Epithelial cell of esophagus (primary cell): Measurements from ENCODE around the gene TYSND1.
"Not testable (repeated sequence)": the region's sequence is repeated elsewhere in the genome, so short reads cannot be mapped to it uniquely, and the experiment has no call there.

Source experiments
- DNase-seq: peaks from one replicate; pipeline ENCODE4 v3.0.0; 2010; ENCODE audit warnings: low read depth
- H3K4me3 ChIP-seq: 2 replicates; pipeline ENCODE4 v1.5.1; 2011; ENCODE audit warnings: mild to moderate bottlenecking, low read length, control low read depth
- CTCF ChIP-seq: IDR thresholded peaks from 2 replicates; pipeline ENCODE4 v1.5.1; 2011; ENCODE audit warnings: low read depth, mild to moderate bottlenecking, low read length, control low read depth, inconsistent platforms; ENCODE audit not compliant: insufficient read depth; ENCODE audit errors: missing control alignments

Gene TYSND1

GRCh38 chr10:70112071-70112470 is 34.4 kb downstream of the TYSND1 start:
- no peak overlapping the region for H3K4me3 ChIP-seq
- TF ChIP-seq CTCF = no peak
- no peak for DNase-seq

DNA sequence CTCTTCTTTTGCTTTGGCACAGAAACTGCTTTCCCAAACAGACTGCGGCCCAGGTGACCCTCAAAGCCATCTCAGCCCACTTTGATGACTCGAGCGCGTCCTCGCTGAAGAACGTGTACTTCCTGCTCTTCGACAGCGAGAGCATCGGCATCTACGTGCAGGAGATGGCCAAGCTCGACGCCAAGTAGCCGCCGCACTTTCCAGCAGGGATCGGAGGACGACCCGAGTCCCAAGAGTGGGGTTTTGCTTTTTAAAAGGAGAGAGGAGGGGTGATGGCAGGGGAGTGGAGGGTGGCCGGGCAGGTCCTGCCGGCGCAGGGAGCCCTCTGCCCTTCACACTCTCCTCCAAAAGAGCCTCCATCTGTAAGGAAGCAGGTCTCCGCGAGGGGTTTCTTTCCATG is 35.0 kb downstream of the TYSND1 start:
- TF ChIP-seq CTCF = no peak
- no peak for DNase-seq
- H3K4me3 ChIP-seq = no peak overlapping the region

- no peak for TF ChIP-seq CTCF
Observed at GRCh38 chr10:70109064-70109729, 37.3 kb downstream of the TYSND1 start.

GRCh38 chr10:70106958-70107791 is 39.3 kb downstream of the TYSND1 start:
- TF ChIP-seq CTCF = peak; percentile 41
- H3K4me3 ChIP-seq = no peak overlapping the region
- no peak for DNase-seq

More at GRCh38 chr10:70109064-70109729, 37.3 kb downstream of the TYSND1 start:
- no peak overlapping the region for H3K4me3 ChIP-seq
- DNase-seq = no peak

DNA sequence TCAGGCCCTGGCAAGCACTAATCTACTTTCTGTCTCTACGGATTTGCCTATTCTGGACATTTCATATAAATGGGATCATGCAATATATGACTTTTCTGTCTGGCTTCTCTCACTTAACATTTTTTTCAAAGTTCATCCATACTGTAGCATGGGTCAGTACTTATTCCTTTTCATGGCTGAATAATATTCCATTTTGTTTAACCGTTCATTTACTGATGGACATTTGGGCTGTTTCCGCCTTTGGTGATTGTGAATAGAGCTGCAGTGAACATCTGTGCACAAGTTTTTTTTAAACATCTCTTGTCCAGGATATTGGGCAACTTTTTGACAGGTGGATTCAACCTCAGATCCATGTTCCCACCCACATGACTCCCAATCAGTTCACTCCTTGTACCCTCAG is 44.8 kb downstream of the TYSND1 start:
- DNase-seq = no peak
- no peak for TF ChIP-seq CTCF
- H3K4me3 ChIP-seq = no peak overlapping the region

DNA sequence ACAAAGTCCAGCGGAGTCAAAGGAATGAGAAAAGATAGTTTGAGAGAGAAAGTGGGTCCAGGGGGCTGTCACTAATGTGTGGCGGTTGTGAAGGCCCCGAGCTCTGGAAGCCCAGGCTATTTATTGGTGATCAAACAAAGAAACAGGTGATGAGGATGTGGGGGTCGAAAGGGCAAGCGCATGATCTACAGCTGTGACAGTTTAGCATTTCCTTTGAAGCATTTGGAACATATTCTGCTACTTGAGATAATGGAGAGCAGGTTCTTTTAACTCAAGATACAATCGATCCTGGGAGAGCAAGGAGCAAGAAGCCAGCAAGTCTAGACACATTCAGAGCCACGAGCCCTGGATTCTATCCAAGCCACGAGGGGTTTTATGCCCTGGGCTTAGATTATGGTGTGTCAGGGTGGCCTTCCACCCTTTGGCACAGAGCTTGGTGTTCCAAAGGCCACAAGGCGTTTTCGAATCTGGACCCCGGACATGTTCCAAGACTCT is 45.4 kb downstream of the TYSND1 start:
- DNase-seq, H3K4me3 ChIP-seq: not testable (repeated sequence)

- TF ChIP-seq CTCF = no peak
- H3K4me3 ChIP-seq = no peak overlapping the region
- no peak for DNase-seq
Observed at GRCh38 chr10:70098271-70098670, 48.2 kb downstream of the TYSND1 start.
